ENCODE data around the gene EXOC4.

DNA sequence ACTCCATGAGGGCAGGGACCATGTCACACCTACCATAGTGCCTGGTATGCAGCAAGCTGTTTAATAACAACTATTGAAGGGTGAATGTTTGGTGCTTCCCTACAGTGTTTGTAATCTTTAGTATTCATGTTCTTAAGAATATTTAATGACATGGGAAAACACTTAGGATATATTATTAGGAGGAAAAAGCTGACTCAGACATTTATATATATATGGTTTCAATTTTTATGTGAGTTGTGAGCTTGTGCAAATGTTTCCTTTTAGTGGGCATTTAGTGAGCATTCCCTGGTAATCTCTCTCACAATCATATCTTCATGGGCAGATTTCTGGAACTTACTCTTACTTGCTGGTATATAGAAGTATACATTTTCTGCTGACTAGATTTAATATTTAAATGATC lies 359.1 kb downstream of the EXOC4 start:
- TF ChIP-seq ZNF274 (IDR thresholded peaks at IDR 0.05; ENCODE audit: low read depth, low read length) (no peak), YY1 (IDR thresholded peaks at IDR 0.05; ENCODE audit: insufficient read depth, insufficient read length) (no peak)

Data from NT2/D1 (cell line).